Fibroblast of peridontal ligament (primary cell): Measurements from ENCODE around the gene AUTS2.

ENCODE experiments used
- DNase-seq: peaks from one replicate; pipeline ENCODE4 v3.0.0-alpha.2; 2010; ENCODE audit errors: extremely low read depth

Gene AUTS2

GRCh38 chr7:69889338-69889975, 291.2 kb downstream of the AUTS2 start:
- DNase-seq = no peak

- no peak for DNase-seq
These were observed 291.7 kb downstream of the AUTS2 start for GRCh38 chr7:69889976-69890351.

- no peak for DNase-seq
These were observed 294.5 kb downstream of the AUTS2 start for GRCh38 chr7:69892790-69893189.

- DNase-seq = peak; percentile 19
These were observed 295.6 kb downstream of the AUTS2 start for GRCh38 chr7:69893906-69894305.

- DNase-seq = no peak
These were observed 297.2 kb downstream of the AUTS2 start for GRCh38 chr7:69895446-69895845.

GRCh38 chr7:69896121-69896520, 297.8 kb downstream of the AUTS2 start:
- DNase-seq = no peak

- no peak for DNase-seq
These were observed 299.9 kb downstream of the AUTS2 start for GRCh38 chr7:69898189-69898588.

- no peak for DNase-seq
These were observed 305.1 kb downstream of the AUTS2 start for GRCh38 chr7:69903410-69903809.

GRCh38 chr7:69906283-69906995, 308.2 kb downstream of the AUTS2 start:
- no peak for DNase-seq

- no peak for DNase-seq
These were observed 309.4 kb downstream of the AUTS2 start for GRCh38 chr7:69907720-69908119.

GRCh38 chr7:69908454-69908853, 310.2 kb downstream of the AUTS2 start:
- DNase-seq = no peak

GRCh38 chr7:69910150-69910549, 311.9 kb downstream of the AUTS2 start:
- no peak for DNase-seq

- no peak for DNase-seq
These were observed 313.1 kb downstream of the AUTS2 start for GRCh38 chr7:69911337-69911736.

- DNase-seq = no peak
These were observed 313.9 kb downstream of the AUTS2 start for GRCh38 chr7:69912141-69912540.

GRCh38 chr7:69912846-69913245, 314.6 kb downstream of the AUTS2 start:
- no peak for DNase-seq

- no peak for DNase-seq
These were observed 321.3 kb downstream of the AUTS2 start for GRCh38 chr7:69919426-69920111.

GRCh38 chr7:69920797-69921196, 322.5 kb downstream of the AUTS2 start:
- no peak for DNase-seq

GRCh38 chr7:69922026-69922803, 323.9 kb downstream of the AUTS2 start:
- DNase-seq = no peak

- DNase-seq = no peak
These were observed 329.2 kb downstream of the AUTS2 start for GRCh38 chr7:69927461-69927860.

- DNase-seq = no peak
These were observed 330.3 kb downstream of the AUTS2 start for GRCh38 chr7:69928621-69929020.

- DNase-seq = no peak
These were observed 331.3 kb downstream of the AUTS2 start for GRCh38 chr7:69929622-69930021.

- peak; percentile 40 for DNase-seq
These were observed 333.9 kb downstream of the AUTS2 start for GRCh38 chr7:69932034-69932628.
